Nephron (organoid): Measurements from ENCODE around the gene NCMAP.

Source experiments
- H3K27ac Mint-ChIP-seq, 3 experiments: 2 replicates each; pipeline ENCODE4 v1.8.0; 2020; ENCODE audit warnings: mixed read lengths in 3 of 3, mild to moderate bottlenecking in 2 of 3, moderate library complexity in 1 of 3
- H3K27me3 Mint-ChIP-seq: 2 replicates; pipeline ENCODE4 v1.8.0; 2021; ENCODE audit warnings: low read depth, mild to moderate bottlenecking, moderate library complexity, mixed read lengths
- H3K36me3 Mint-ChIP-seq: 2 replicates; pipeline ENCODE4 v1.8.0; 2020; ENCODE audit warnings: low read depth, mixed read lengths
- H3K4me1 Mint-ChIP-seq: 2 replicates; pipeline ENCODE4 v1.8.0; 2020; ENCODE audit warnings: mixed read lengths
- H3K4me3 Mint-ChIP-seq, 3 experiments: 2 replicates each; pipeline ENCODE4 v1.8.0; 2020; ENCODE audit warnings: mild to moderate bottlenecking in 3 of 3, mixed read lengths in 3 of 3, moderate library complexity in 2 of 3
- H3K9me3 Mint-ChIP-seq: 2 replicates; pipeline ENCODE4 v1.8.0; 2020; ENCODE audit warnings: mixed read lengths
- TF ChIP-seq, protein P1 (sequence below), 3 experiments: fragments of 200-600 bp; sonication (generic); IDR thresholded peaks; one replicate each; pipeline ENCODE4 v1.5.0; 2021; ENCODE audit warnings: antibody characterized with exemption in 3 of 3; ENCODE audit not compliant: unreplicated experiment in 3 of 3

Gene NCMAP

DNA sequence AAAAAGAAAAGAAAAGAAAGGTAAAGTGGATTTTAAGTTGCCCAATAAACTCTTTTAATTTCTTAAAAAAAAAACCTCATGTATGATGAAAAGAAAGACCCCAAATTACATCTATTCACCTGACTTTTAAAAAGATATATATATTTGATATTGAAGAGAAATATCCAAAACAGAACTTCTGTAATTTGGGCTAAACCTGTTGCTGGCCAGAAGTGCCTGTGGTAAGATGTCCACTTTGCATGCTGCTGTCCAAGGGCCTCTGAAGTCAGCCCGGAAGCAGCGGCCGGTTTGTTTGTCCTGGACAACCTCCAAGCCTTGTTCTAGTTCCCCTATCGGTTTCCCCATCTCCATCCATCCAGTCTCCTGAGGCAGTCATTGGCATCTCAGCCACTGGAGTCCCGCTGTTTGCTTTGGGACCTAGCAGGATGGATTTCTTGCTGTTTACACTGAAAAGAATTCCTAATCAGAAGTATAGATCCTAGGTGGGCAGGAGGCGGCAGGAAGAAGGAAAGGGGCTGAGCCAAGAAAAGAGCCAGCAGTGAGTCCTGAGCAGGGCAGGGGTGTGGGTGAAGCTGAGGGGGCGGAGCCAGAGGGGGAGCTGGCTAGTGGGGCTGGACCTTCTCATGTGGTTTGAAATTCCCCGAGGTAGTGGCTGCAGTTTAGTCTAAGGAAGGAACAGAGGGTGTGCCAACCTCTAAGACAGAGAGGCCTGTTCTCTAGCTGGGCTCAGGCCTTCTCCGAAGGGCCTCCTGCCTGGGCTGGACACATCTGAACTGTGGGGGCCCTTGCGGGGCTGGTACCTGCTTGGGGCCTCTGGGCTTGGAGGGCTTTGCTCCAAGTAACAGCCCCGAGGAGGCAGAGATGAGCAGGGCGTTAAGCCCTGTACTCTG, 3.3 kb downstream of the NCMAP start:
- TF ChIP-seq, protein P1, sequence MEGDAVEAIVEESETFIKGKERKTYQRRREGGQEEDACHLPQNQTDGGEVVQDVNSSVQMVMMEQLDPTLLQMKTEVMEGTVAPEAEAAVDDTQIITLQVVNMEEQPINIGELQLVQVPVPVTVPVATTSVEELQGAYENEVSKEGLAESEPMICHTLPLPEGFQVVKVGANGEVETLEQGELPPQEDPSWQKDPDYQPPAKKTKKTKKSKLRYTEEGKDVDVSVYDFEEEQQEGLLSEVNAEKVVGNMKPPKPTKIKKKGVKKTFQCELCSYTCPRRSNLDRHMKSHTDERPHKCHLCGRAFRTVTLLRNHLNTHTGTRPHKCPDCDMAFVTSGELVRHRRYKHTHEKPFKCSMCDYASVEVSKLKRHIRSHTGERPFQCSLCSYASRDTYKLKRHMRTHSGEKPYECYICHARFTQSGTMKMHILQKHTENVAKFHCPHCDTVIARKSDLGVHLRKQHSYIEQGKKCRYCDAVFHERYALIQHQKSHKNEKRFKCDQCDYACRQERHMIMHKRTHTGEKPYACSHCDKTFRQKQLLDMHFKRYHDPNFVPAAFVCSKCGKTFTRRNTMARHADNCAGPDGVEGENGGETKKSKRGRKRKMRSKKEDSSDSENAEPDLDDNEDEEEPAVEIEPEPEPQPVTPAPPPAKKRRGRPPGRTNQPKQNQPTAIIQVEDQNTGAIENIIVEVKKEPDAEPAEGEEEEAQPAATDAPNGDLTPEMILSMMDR (IDR thresholded peaks at IDR 0.05; ENCODE audit: unreplicated experiment in 3 of 3): no peak
- Mint-ChIP-seq H3K36me3 (no peaks in the 10 kb centered on the region), H3K9me3 (no peaks in the 10 kb centered on the region), H3K4me1 (peaks cover 18% of the 10 kb centered on the region), H3K27me3 (peaks cover 61% of the 10 kb centered on the region), H3K4me3 (peak overlapping the region in 1 of 3 experiments; percentile 32), H3K27ac (peak overlapping the region in 1 of 3 experiments; percentile 32)

- Mint-ChIP-seq H3K36me3 (no peaks in the 10 kb centered on the region), H3K4me3 (no peak overlapping the region), H3K9me3 (no peaks in the 10 kb centered on the region), H3K27me3 (peaks cover 51% of the 10 kb centered on the region), H3K27ac (no peak overlapping the region), H3K4me1 (peaks cover 15% of the 10 kb centered on the region)
- TF ChIP-seq, protein P1 (IDR thresholded peaks at IDR 0.05; ENCODE audit: unreplicated experiment in 3 of 3): no peak
These were observed 4.5 kb downstream of the NCMAP start for GRCh38 chr1:24560361-24560760.

DNA sequence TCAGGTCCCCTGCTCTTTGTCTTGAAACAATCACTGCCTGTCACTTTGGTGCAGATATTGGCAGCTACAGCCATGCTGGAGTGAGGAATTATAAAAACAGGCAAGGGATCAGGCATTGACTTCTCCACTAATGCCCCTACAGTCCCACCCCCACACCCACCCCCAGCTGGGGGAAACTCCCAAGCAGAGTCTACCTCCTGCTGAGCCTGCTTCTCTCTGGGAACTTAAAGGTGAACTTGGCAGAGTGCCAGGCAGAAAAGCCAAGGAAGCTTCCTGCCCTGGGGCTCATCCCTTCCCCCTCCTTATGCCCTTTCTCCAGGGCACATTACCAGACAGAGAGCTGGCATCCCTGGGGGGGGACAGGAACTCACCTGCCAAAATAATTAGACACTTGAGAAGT, 6.7 kb downstream of the NCMAP start:
- no peak overlapping the region for H3K27ac Mint-ChIP-seq
- no peak overlapping the region for H3K4me3 Mint-ChIP-seq
- H3K27me3 Mint-ChIP-seq: peaks cover 38% of the 10 kb centered on the region
- TF ChIP-seq, protein P1 (IDR thresholded peaks at IDR 0.05; ENCODE audit: unreplicated experiment in 3 of 3): no peak
- H3K36me3 Mint-ChIP-seq: no peaks in the 10 kb centered on the region
- peaks cover 5% of the 10 kb centered on the region for H3K4me1 Mint-ChIP-seq
- H3K9me3 Mint-ChIP-seq: no peaks in the 10 kb centered on the region

GRCh38 chr1:24564695-24565094, 8.8 kb downstream of the NCMAP start:
- H3K36me3 Mint-ChIP-seq: no peaks in the 10 kb centered on the region
- TF ChIP-seq, protein P1 (IDR thresholded peaks at IDR 0.05; ENCODE audit: unreplicated experiment in 3 of 3): no peak
- H3K27ac Mint-ChIP-seq: no peak overlapping the region
- no peak overlapping the region for H3K4me3 Mint-ChIP-seq
- H3K4me1 Mint-ChIP-seq: no peaks in the 10 kb centered on the region
- peaks cover 27% of the 10 kb centered on the region for H3K27me3 Mint-ChIP-seq
- H3K9me3 Mint-ChIP-seq: no peaks in the 10 kb centered on the region

DNA sequence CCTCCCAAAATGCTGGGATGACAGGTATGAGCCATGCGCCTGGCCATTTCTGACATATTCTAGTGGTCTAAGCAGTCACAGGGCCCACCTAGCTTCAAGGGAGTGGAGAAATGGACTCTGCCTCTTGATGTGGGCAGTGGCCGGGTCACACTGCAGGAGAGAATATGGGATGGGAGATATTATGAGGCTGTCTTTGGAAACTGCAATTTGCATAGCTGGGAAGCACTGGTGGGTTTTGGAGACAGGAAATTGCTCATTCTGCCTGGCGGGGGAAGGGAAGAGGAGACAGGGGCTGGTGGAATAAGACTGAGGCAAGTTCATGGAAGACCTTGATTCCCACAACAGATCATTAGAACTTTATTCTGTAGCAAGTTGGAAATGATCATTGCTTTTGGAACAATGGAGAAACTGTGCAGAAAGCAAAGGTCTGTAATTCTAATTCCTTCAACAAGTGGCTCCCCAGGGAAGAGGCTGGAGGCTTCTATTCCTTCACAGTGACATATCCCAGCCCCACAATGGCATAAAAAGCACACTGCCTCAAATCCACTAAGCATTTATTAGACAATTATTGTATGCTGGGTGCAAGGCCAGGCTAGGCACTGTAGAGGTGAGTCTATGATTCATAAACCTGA, 10.5 kb downstream of the NCMAP start:
- Mint-ChIP-seq H3K36me3 (no peaks in the 10 kb centered on the region), H3K4me1 (no peaks in the 10 kb centered on the region), H3K9me3 (no peaks in the 10 kb centered on the region), H3K4me3 (no peak overlapping the region), H3K27ac (no peak overlapping the region), H3K27me3 (peaks cover 22% of the 10 kb centered on the region)
- TF ChIP-seq, protein P1 (IDR thresholded peaks at IDR 0.05; ENCODE audit: unreplicated experiment in 3 of 3): no peak
